DMS114 treated with DMSO at 0.1 percent for 48 hours (cell line): ENCODE data around the gene TMEM229A.
"Not testable (repeated sequence)": the region's sequence is repeated elsewhere in the genome, so short reads cannot be mapped to it uniquely, and the experiment has no call there.

Experiments used
- DNase-seq: peaks from one replicate; lab custom pipeline; 2025; ENCODE audit not compliant: unreplicated experiment; lab: John Stamatoyannopoulos, UW

The TMEM229A gene

DNA sequence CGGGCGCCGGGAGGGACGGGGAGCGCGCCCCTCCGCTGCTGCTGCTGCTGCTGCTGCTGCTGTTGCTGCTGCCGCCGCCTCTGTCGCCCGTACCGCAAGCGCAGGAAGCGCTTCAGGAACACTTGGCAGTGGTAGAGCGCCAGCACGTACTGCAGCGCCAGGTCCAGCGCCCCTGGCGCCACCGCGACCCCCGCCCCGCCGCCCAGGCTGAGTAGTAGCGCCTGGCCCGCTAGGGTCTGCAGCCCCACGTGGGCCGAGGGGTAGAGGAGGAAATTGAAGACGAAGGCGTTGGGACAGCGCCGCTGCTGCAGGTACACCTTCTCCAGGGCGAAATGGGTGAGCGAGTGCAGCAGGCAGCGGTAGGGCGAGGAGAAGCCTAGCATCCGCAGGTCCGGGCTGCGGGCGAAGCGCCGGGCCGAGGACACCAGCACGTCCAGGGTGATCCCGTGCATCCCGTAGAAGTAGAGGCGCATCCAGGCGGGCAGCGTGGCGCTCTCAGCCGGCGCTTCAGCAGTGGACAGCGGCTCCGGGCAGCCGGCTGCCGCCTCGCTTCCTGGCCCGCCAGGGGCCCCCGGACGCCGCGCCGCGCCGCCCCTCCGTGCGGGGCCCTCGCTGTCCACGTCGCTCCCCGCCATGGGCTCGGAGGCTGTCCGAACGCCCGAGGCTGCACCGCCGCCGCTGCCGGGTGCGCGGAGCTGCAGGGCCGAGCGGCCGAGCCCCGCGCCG is at the start of gene TMEM229A:
Gene TMEM229A, minus strand, starts transcription at position 699 of the 726 bp plus-strand sequence. Its CDS starts 64 bp downstream, at position 635.
- DNase-seq = no peak

DNA sequence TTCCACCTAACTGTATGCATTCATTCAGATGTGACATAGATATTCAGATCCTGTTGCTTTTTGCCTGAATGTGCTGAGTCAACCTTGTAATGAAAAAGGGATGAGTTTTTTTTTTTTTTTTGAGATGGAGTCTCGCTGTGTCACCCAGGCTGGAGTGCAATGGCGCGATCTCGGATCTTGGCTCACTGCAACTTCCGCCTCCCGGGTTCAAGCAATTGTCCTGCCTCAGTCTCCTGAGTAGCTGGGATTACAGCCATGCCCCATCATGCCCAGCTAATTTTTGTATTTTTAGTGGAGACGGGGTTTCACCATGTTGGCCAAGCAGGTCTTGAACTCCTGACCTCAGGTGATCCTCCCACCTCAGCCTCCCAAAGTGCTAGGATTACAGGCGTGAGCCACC is 49.4 kb upstream of the TMEM229A start:
- not testable (repeated sequence) for DNase-seq

DNA sequence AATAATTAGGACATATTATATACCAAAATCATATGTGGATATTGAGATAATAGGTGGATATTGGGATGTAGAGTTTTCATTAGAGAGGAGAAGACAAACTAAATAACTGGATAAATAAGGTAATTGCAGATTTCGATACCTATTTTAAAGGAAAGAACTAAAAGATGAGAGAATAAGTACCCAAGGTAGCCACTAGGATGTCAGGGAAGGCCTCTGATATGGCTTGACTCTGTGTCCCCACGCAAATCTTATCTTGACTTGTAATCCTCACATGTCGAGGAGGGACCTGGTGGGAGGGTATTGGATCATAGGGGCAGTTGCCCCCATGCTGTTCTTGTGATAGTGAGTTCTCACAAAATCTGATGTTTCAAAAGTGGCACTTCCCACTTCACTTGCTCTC is 44.7 kb upstream of the TMEM229A start:
- no peak for DNase-seq

DNA sequence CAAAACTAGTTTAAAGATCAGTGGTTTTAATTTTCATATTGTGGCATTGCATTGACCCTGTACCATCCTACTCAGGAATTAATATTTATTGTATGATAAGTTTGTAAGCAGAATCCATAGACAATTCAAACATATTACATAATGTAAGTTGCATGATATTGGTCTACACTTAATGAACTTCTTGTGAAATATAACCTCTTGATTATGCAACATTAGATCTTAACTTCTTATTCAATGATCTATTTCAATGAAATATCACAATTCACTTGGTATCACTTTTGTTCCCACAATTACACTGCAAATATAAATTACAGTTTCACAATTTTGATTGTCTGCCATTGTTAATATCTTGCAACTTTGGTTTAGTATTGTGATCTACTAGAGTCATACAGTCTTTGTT is 44.0 kb upstream of the TMEM229A start:
- DNase-seq = no peak

DNA sequence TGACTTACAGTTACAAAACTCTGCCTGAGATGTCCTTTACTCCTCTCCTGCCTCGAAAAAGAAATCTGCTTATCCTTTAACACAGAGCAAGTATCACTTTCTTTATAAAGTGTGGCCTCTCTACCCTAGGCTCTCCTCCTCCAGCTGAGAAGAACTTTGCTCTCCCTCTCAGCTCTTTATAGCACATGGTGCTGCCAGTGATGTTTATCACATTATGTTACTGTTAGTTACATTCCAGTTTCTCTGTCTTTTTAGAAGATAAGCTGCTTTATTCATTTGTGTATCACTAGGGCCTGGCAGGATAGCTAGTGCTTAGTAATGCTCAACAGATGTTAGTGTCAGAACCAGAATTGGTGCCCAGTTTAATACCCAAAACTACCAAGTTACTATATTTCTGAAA is 41.1 kb upstream of the TMEM229A start:
- DNase-seq = no peak

DNA sequence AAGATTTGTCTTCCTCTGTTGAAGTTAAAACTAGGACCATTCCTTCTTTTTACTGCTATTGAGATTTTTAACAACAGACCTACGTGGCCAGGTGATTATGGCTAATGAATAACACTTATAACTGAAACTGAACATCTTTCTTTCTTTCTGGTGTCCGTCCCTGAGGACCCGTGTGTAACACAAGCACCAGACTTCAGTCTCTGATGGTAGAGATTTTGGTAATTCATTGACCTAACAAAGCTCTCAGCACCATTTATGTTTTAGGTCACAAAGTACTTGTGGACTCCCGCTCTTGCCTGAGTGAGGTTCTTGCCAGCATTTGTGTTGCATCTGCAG is 40.4 kb upstream of the TMEM229A start:
- DNase-seq = no peak

DNA sequence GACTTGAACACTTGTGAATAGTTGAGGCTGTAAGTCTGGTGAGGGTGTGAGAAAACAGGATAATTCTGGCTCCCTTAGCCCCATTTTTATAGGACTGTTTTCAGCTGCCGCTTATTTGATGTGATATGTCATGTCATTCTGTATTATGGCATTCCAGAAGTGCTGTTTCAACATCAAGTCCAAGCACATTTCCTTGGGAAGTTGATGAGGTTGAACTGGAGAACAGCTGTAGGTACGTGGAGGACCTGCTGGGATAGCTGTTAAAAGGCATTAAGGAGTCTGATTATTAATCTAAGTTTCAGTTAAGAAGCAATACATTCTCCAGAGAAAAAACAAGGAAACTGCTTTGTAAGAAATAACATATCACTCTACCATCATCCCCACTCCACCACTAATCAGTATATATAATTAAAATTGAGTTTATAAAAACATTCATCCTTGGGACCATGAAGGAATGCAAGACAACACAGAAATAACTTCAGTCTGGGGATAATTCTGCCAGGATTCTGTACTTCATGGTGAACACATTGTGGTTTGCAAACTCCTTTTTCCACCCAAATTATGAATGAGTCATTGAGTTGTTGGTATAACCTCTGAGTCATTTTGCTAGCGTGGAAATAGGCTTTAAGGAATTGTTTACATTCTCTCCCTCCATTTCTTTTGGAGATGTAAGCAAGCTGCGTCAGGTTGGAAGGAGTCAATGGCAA is 39.9 kb upstream of the TMEM229A start:
- no peak for DNase-seq

DNA sequence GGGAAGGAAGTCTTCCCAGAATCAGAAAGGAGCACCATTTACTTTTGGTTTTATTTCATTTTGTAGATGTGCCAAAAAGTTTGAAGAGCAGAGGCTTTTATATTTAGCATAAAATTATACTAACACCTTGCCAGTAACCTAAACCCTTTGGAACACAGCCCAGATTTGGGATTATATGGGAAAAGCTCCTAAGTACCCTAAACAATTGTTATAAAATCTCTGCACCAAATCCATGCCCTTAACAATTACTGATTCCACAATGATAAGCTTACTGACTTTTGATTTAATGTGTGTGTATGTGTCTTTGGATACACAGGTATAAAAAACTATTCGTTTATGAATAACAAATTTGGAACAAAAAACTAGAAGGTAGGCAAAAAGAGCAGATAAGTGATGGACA is 39.0 kb upstream of the TMEM229A start:
- no peak for DNase-seq

DNA sequence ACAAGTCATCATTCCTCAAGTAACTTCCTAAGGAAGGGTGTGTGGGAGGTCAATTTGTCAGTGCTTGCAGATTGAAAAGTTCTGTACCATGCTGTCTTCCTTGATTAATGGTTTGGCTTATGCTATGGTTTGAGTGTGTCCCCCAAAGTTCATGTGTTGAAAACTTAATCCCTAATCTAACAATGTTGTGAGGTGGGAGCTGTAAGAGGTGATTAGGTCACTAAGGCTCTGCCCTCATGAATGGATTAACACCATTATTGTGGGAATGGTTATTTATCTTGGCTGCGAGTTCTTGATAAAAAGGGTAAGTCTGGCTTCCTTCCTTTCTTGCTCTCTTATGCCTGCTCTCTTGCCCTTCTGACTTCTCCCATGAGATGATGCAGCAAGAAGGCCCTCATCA is 29.3 kb upstream of the TMEM229A start:
- DNase-seq = no peak

DNA sequence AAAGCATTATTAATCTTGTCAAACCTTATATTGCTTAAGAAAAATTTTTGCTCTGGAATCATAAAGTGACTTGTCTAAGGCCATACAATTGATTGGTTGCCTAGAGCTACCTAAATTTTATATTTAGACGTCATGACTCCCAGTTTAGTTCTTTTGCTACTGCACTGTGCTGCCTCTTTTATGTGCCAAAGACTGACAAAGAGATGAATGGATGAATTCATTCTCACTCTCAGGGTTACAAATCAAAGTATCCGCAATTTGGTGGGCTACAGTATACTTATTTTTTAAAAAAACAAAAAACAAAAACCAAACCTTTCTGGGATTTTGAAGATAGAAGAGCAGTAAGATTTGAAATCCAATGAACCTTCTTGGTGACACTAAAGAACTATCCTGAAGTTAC is 27.7 kb upstream of the TMEM229A start:
- DNase-seq = no peak

DNA sequence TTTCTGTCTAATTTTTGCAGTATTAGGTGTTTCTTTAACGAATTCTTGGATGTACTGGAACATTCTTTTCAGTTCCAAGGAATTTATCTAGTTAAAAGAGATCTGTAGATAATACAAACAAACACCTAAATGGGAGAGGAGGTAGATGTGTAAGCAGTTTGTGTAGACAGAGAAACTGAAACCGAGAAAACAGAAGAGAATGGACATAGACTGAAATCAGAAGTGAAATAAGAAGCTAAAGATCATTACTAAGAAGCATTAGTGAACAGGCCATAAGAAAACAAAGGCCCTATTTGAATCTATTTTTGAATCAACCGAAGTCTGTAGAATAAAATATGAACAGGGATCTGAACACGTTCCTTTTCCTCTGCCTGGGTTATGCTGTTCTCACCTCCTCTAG is 26.5 kb upstream of the TMEM229A start:
- DNase-seq = no peak

DNA sequence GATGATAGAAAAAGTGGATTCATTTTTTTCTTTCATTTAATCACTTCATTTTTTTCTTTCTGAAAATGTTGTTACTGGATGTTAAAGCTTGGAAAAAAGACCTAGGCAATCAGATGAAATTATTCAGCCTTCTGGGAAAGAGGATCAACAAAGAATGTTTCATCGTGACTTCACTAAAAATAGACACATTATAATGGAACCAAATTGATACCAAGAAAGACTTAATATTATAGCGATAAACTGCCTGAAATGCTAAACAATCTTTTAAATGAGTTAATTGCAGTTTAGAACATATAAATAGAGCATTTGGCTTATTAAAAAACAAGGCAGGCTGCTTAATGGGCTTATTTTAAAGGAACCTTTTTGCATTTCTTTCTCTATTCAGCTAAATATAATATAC is 25.6 kb upstream of the TMEM229A start:
- no peak for DNase-seq

DNA sequence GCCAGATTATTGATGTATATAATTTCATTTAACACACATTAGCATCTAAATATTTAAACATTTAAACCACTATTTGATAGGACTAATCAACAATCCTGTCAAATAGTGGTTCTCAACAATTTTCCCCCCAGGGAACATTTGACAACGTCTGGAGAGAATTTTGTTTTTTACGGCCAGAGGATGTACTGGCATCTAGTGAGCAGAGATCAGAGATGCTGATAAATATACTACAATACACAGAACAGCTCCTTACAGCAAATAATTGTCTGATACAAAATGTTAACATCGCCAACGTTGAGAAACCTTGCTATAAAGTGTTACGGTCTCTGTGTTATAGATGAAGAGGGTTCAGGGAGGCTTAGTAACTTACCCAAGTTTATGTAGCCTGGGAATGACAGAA is 25.0 kb upstream of the TMEM229A start:
- no peak for DNase-seq

DNA sequence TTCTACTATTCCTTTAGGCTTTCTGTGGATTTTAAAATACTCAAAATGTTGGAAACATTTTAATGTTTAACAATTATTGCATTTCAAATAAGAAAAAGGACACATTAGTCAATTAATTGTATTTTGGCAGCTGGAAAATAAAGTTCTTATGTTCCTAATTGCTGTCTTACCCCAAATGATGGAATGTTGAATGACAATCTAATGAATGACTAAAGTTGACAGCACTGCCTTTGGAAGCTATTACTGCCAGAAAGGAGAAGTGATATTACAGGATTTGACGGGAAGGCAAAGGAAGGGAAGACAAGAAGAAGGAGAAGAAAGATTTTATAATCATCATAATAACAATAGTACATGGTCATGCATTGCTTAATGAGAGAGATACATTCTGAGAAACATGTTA is 23.4 kb upstream of the TMEM229A start:
- no peak for DNase-seq

DNA sequence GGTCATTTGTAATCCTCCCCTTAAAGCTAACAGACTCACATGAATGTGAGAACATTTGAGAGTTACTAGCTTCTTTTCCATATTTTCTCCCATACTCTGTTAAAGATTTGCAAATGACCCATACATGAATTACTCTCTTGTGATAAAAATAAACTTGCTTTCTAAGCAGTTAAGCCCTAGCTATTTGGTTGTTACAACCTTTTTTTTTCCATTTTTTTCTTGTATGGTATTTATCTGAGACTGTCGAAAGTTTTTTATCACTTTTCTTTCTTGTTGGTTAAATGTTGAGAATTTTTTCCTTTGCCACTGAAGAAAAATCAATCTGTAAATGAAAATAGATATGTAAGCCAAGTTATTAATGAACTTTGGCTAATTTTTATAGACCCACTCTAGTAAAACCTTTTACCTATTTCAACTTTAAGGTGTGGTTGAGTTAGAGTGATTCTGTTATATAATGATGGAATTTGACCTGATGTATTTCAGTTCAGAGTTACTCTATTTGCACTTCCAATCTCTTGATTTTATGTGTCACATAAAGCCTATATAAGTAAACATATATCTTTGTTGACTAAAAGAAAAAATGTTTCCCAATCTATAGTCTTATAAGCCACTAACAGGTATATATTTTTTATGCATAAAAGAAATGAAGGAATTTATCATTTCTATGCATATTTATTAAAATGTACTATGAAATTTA is 19.0 kb upstream of the TMEM229A start:
- DNase-seq = no peak

DNA sequence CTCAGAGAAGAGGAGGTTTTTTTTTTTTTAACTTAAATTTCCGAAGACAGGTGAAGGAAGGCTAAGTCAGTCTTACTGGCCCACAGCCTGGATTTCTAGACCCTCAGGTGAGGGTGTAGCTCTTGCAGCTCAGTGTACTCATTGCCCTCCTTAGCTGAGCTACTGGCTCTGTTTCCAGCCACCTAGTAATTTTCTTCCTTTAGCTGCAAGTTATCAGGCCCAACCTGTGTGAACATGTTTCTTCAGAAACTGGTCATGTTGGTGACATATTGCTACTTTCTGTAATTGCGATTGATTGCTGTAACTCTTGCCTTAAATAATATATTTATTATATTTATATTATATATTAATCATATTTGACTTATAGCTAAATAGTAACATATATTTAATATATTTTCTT is 10.0 kb upstream of the TMEM229A start:
- no peak for DNase-seq

DNA sequence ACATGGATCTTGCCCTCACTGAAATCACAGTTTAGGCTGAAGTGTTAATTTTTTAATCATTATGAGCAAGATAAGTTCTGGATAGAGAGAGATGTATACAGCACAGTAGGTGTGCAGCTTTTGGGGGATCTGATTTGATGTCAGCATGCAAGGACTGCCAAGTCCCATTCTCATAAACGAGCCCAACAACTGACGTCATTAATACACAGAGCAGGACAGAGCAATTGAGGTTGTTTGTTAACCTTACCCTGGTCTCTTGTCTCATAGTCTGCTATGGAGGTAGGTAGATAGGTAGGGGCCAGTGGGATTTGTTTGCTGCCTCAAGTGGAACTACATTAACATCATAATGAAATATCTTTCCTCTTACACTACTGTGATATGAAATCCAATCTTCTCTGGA is 8.6 kb upstream of the TMEM229A start:
- no peak for DNase-seq

DNA sequence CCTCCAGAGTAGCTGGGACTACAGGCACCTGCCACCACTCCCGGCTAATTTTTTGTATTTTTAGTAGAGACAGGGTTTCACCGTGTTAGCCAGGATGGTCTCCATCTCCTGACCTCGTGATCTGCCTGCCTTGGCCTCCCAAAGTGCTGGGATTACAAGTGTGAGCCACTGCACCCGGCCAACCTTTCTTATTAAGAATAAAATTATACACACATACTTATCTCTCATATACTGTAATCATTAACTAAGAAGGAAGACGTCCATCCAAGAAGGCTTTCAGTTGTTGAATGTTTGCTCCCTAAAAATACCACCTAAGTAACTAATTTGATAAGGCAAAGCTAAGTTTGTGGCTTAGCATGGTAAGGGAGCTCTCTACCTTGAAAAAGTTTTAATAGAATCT is 5.0 kb upstream of the TMEM229A start:
- DNase-seq = not testable (repeated sequence)

DNA sequence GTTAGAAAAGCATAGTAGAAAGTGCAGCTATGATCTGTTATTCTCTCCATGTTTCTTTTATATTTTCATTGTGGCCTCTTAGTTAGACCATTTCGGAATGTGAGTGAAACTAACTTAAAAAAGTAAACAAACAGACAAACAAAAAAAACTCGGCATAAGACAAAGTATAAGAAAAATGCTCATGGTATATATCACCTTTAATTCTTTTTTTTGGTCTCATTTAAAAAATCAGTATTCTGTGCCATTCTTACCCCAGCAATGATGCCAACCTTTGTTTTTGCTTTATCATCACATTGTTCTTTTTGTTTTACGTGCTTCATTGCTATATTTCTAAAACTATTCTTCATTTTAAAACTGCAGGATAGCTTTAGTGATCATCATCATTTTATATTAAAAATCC is 2.8 kb upstream of the TMEM229A start:
- DNase-seq = no peak

DNA sequence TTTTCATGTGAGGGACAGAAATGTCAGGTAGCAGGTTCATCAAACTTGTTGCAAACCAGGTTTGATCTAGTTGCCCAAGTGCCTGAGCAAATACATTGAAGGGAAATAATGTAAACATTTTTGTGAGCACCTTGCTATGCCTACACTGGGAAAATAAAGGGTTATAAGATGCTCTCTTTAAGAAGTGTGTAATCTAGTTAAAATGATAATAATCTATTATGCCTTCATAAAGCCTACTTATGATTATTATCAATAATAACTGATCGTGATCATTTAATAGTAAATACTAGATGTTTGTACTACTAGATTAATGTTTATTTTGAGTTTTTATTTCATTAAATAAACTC is 1.9 kb upstream of the TMEM229A start:
- DNase-seq = no peak

DNA sequence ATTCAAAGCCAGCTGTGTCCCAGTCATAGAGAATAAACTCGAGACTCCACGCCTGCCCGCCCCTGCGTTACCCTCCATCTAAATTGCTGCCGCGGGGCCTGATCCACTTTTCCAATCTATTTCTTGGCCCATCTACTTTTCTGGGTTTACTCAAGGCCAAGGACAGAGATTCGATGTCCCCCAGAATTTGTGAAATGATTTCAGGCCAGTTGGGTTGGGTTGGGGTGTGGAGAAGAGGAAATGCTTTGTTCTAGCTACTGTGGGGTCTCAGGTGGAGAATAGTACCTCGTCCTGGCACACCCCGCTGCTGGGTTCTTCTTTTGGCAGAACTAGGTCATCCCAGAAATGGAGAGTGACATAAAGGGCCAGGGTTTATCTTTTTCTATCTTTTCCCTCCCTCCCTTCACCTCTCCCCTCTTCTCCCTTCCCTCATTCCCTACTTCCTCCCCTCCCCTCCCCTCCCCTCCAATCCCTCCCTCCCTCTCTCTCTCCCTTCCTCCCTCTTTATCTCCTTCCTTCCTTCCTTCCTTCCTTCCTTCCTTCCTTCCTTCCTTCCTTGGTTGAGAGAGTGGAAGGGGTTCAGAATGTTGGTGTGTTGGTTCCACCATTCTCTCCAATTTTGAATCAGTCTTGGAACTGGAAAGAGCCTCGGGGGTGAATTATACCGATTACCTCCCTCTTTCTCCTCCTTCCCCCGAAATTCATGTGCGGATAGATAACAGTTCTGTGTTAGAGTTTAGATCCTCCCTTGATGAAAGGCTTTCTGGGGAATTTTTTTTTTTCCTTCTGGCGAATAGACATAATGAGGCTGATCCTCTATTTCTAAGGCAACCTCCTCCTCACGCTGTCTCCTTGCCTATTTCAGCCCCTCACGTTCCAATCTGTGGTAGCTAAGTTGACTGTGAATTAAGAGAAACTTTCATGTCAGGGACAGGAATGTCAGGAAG is 1.2 kb upstream of the TMEM229A start:
- no peak for DNase-seq
